Neuronal stem cell (in vitro differentiated cells): ENCODE measurements around the gene MIOX.

Source experiments
- DNase-seq: peaks from one replicate; pipeline ENCODE4 v3.0.0-alpha.2; 2013; ENCODE audit warnings: low spot score
- H2AFZ ChIP-seq: one replicate; pipeline ENCODE4 v1.6.1; 2013; ENCODE audit warnings: mild to moderate bottlenecking, low read length, inconsistent platforms
- H2AK5ac ChIP-seq: 2 replicates; pipeline ENCODE4 v1.6.1; 2013; ENCODE audit warnings: low read depth, mild to moderate bottlenecking, inconsistent platforms, low read length, moderate library complexity, mixed read lengths
- H2BK120ac ChIP-seq: 2 replicates; pipeline ENCODE4 v1.6.1; 2013; ENCODE audit warnings: low read depth, mild to moderate bottlenecking, inconsistent platforms, low read length, moderate library complexity, mixed read lengths
- H2BK12ac ChIP-seq: one replicate; pipeline ENCODE4 v1.6.1; 2013; ENCODE audit warnings: low read length, inconsistent platforms
- H2BK15ac ChIP-seq: 2 replicates; pipeline ENCODE4 v1.6.1; 2013; ENCODE audit warnings: mild to moderate bottlenecking, low read length, inconsistent platforms, mixed read lengths
- H2BK5ac ChIP-seq: one replicate; pipeline ENCODE4 v1.6.1; 2013; ENCODE audit warnings: inconsistent platforms, mild to moderate bottlenecking, low read length, moderate library complexity
- H3K14ac ChIP-seq: one replicate; pipeline ENCODE4 v1.6.1; 2013; ENCODE audit warnings: low read length, inconsistent platforms
- H3K18ac ChIP-seq: 2 replicates; pipeline ENCODE4 v1.6.1; 2013; ENCODE audit warnings: low read length, inconsistent platforms
- H3K23ac ChIP-seq: 2 replicates; pipeline ENCODE4 v1.6.1; 2013; ENCODE audit warnings: low read depth, mild to moderate bottlenecking, mixed read lengths, low read length, inconsistent platforms; ENCODE audit not compliant: poor library complexity
- H3K27ac ChIP-seq: replicated peaks from 3 replicates; pipeline ENCODE4 v1.5.1; 2013; ENCODE audit warnings: low read length, inconsistent platforms
- H3K27me3 ChIP-seq, 3 experiments: 2 replicates each; pipeline ENCODE4 v1.6.1; 2013; ENCODE audit warnings: low read length in 3 of 3, mild to moderate bottlenecking in 2 of 3, inconsistent platforms in 1 of 3, low read depth in 1 of 3, mixed read lengths in 1 of 3, moderate library complexity in 1 of 3; ENCODE audit not compliant: control insufficient read depth in 3 of 3, insufficient read depth in 3 of 3
- H3K36me3 ChIP-seq, 2 donors: replicated peaks in 1 of 2; 2 replicates each; pipeline ENCODE4 v1.6.1; 2013; ENCODE audit warnings: low read length in 2 of 2; ENCODE audit not compliant: control insufficient read depth in 2 of 2, insufficient read depth in 2 of 2
- H3K4ac ChIP-seq: 2 replicates; pipeline ENCODE4 v1.6.1; 2013; ENCODE audit warnings: inconsistent platforms, mild to moderate bottlenecking, low read length, moderate library complexity
- H3K4me1 ChIP-seq, 2 donors: 1 replicate in 1 of 2; 2 replicates in 1 of 2; pipeline ENCODE4 v1.6.1; 2013; ENCODE audit warnings: low read length in 2 of 2, low read depth in 1 of 2; ENCODE audit not compliant: control insufficient read depth in 2 of 2, insufficient read depth in 1 of 2
- H3K4me2 ChIP-seq: one replicate; pipeline ENCODE4 v1.6.1; 2013; ENCODE audit warnings: mild to moderate bottlenecking, low read length, inconsistent platforms; ENCODE audit not compliant: insufficient read depth, poor library complexity, severe bottlenecking
- H3K4me3 ChIP-seq, 2 donors: 2 replicates each; pipeline ENCODE4 v1.5.1; 2013; ENCODE audit warnings: low read length in 2 of 2, mild to moderate bottlenecking in 2 of 2, inconsistent platforms in 1 of 2, moderate library complexity in 1 of 2
- H3K79me1 ChIP-seq: one replicate; pipeline ENCODE4 v1.6.1; 2013; ENCODE audit warnings: low read depth, mild to moderate bottlenecking, inconsistent platforms, low read length, moderate library complexity
- H3K9ac ChIP-seq: one replicate; pipeline ENCODE4 v1.6.1; 2013; ENCODE audit warnings: mild to moderate bottlenecking, low read depth, low read length, inconsistent platforms; ENCODE audit not compliant: poor library complexity
- H3K9me3 ChIP-seq, 2 donors: replicated peaks in 1 of 2; 2 replicates each; pipeline versions ENCODE3 to v1.6.1; 2013; ENCODE audit warnings: low read length in 2 of 2, mild to moderate bottlenecking in 2 of 2, inconsistent platforms in 1 of 2, low read depth in 1 of 2, mixed read lengths in 1 of 2, moderate library complexity in 1 of 2; ENCODE audit not compliant: control insufficient read depth in 2 of 2, insufficient read depth in 1 of 2
- H4K8ac ChIP-seq: one replicate; pipeline ENCODE4 v1.6.1; 2013; ENCODE audit warnings: low read depth, mild to moderate bottlenecking, inconsistent platforms, low read length, moderate library complexity
- H4K91ac ChIP-seq: one replicate; pipeline ENCODE4 v1.6.1; 2013; ENCODE audit warnings: low read length, low read depth, mild to moderate bottlenecking, inconsistent platforms; ENCODE audit not compliant: poor library complexity
- WGBS, 2 donors: extraction: QIAGEN DNeasy Blood & Tissue Kit; methylation state at CpG; one replicate each; pipeline ENCODE4 v1.1.7; 2013; ENCODE audit warnings: missing lambda C conversion rate in 2 of 2, mixed read lengths in 1 of 2; ENCODE audit not compliant: insufficient read length in 2 of 2, insufficient replicate concordance in 1 of 2; ENCODE audit errors: extremely low coverage in 2 of 2; 5-methylcytosine and 5-hydroxymethylcytosine counted together

Gene MIOX

DNA sequence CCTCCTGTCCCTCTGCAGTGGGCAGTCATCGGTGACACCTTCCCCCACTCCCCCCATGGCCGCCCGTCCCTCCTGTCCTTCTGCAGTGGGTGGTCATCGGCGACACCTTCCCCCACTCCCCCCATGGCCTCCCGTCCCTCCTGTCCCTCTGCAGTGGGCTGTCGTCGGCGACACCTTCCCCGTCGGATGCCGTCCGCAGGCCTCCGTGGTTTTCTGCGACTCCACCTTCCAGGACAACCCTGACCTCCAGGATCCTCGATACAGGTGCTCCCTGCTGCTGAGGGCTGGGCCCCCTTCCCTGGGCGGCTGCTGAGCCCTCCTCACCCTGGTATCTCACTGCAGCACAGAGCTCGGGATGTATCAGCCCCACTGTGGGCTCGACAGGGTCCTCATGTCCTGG, 2.2 kb downstream of the MIOX start:
- Histone ChIP-seq H4K8ac (no peak overlapping the region), H3K27me3 (peaks cover 0 to 36% (median 0%) of the 10 kb centered on the region in 3 experiments), H2BK15ac (no peak overlapping the region), H2BK5ac (no peak overlapping the region), H3K79me1 (no peaks in the 10 kb centered on the region), H2BK12ac (no peak overlapping the region), H3K9me3 (no peaks in the 10 kb centered on the region), H3K9ac (peak overlapping the region; percentile 21), H3K4me3 (no peak overlapping the region), H3K4me2 (no peak overlapping the region), H3K4me1 (no peaks in the 10 kb centered on the region), H2AK5ac (peak overlapping the region; percentile 94), H2BK120ac (no peak overlapping the region), H3K18ac (no peak overlapping the region), H3K36me3 (no peaks in the 10 kb centered on the region), H3K4ac (no peak overlapping the region), H3K14ac (peak overlapping the region; percentile 8), H3K27ac (no peak overlapping the region), H4K91ac (no peak overlapping the region), H3K23ac (peak overlapping the region; percentile 65), H2AFZ (no peak overlapping the region)
- WGBS, 2 donors, result no CpG with 5 or more reads among the region's 19 CpGs
- no peak for DNase-seq

DNA sequence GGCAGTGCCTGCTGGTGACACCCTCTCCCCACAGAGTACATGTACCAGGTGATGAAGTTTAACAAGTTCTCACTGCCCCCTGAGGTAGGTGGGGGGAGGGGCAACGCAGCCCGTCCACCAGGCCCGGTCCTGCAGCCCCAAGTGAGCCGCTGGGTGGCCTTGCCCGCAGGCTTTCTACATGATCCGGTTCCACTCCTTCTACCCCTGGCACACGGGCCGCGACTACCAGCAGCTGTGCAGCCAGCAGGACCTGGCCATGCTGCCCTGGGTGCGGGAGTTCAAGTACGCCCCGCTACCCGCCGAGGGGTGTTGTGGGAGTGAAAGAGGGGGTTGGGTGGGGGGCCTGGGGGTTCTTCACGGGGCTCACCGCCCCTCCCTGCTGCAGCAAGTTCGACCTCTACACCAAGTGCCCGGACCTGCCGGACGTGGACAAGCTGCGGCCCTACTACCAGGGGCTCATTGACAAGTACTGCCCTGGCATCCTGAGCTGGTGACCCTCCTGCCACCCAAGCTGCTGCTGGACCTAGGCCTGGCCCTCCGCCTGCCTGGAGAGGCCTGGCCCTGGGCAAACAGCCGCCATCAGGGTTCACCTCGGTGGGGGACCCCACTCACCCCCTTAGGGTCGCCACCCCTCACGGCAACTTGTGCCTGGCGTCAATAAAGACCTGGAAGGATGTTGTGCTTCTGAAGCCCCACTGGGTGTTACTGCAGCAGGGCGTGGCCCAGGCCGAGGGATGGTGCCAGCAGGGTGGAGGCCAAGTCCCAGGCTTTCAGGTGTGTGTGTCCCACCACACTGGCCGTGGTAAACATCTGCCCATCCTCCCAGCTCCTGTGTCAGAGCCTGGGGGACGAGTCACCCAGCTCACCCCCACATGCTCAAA, 2.9 kb downstream of the MIOX start:
- Histone ChIP-seq H3K23ac (no peak overlapping the region), H2BK12ac (no peak overlapping the region), H3K18ac (peak overlapping the region; percentile 76), H2BK120ac (no peak overlapping the region), H2BK15ac (peak overlapping the region; percentile 75), H3K4me2 (no peak overlapping the region), H2AK5ac (peak overlapping the region; percentile 94), H4K91ac (no peak overlapping the region), H2BK5ac (no peak overlapping the region), H3K14ac (peak overlapping the region; percentile 56), H3K4me3 (no peak overlapping the region), H3K27me3 (peaks cover 0 to 30% (median 0%) of the 10 kb centered on the region in 3 experiments), H4K8ac (no peak overlapping the region), H3K9ac (peak overlapping the region; percentile 44), H3K27ac (no peak overlapping the region), H2AFZ (no peak overlapping the region), H3K4ac (peak overlapping the region; percentile 23), H3K36me3 (no peaks in the 10 kb centered on the region), H3K4me1 (no peaks in the 10 kb centered on the region), H3K79me1 (no peaks in the 10 kb centered on the region), H3K9me3 (no peaks in the 10 kb centered on the region)
- no CpG with 5 or more reads among the region's 31 CpGs for WGBS, 2 donors
- DNase-seq, result no peak

DNA sequence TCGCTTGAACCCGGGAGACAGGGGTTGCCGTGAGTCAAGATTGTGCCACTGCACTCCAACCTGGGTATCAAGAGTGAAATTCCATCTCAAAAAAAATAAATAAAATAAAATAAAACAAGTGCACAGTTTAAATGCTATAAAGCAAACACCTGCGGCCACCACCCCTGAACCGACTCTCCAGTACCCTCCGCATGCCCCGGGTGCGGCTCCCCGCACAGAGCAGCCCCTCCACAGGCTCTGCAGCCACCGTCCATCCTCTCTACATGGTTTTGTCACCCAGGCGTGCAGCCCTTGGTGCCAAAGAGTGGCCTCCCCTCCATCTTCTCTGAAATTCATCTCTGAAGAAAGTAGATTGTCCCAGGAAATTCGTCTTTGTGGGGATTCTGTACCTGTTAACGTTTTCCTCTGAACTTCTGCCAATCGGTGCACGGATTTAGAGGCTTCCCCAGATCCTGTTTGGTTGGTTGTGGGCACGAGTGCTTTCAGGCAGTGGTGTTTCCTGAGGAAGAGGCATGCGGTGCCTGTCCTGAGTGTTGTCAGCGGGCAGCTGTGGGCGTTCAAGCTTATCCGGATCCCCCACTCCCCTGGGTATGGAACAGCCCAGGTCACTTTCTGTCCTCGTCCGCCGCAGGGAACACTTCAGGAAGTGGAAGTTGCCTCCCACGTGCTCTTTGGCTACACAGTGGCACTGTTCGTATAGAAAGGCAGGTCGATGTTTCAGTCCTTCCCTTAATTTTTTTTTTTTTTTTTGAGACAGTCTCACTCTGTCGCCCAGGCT, 4.1 kb downstream of the MIOX start:
- Histone ChIP-seq H3K14ac (no peak overlapping the region), H2BK12ac (no peak overlapping the region), H3K4me2 (no peak overlapping the region), H3K4me1 (no peaks in the 10 kb centered on the region), H2AK5ac (peak overlapping the region; percentile 43), H4K91ac (no peak overlapping the region), H4K8ac (no peak overlapping the region), H3K4ac (no peak overlapping the region), H2AFZ (peak overlapping the region; percentile 49), H2BK15ac (no peak overlapping the region), H3K79me1 (no peaks in the 10 kb centered on the region), H3K36me3 (no peaks in the 10 kb centered on the region), H3K9ac (no peak overlapping the region), H2BK5ac (no peak overlapping the region), H3K23ac (no peak overlapping the region), H3K27me3 (peaks cover 0 to 25% (median 0%) of the 10 kb centered on the region in 3 experiments), H3K27ac (no peak overlapping the region), H3K4me3 (no peak overlapping the region), H2BK120ac (no peak overlapping the region), H3K18ac (no peak overlapping the region), H3K9me3 (no peaks in the 10 kb centered on the region)
- WGBS, 2 donors, result no CpG with 5 or more reads among the region's 27 CpGs
- no peak for DNase-seq

DNA sequence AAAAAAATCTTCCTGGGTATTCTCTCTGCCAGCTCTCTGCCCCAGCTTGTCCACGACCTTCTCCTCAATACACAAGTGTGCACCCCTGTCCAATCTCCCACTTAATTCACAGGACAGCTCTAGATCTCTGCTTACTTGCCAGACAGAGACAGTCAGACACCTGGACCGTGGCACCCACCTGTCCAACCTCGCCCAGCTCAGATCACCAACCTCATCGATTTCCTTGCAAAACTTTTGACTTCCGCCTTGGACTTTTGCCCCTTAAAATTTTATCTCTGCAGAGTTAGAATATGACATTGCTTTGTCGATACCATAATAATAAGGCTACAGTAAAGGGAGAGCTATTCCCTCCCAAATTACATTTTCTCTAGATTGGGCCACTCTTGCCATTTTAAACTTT, 10.4 kb downstream of the MIOX start:
- Histone ChIP-seq H2BK12ac (no peak overlapping the region), H3K4me3 (no peak overlapping the region), H2BK5ac (no peak overlapping the region), H3K9me3 (no peaks in the 10 kb centered on the region), H4K8ac (no peak overlapping the region), H3K79me1 (no peaks in the 10 kb centered on the region), H3K14ac (no peak overlapping the region), H3K4ac (no peak overlapping the region), H2AFZ (no peak overlapping the region), H3K27ac (no peak overlapping the region), H3K23ac (no peak overlapping the region), H2BK15ac (no peak overlapping the region), H3K4me2 (no peak overlapping the region), H3K9ac (no peak overlapping the region), H3K4me1 (no peaks in the 10 kb centered on the region), H3K18ac (no peak overlapping the region), H2AK5ac (no peak overlapping the region), H2BK120ac (no peak overlapping the region), H4K91ac (no peak overlapping the region), H3K36me3 (peaks cover 0 to 1% of the 10 kb centered on the region in 2 donors), H3K27me3 (no peaks in the 10 kb centered on the region)
- WGBS, 2 donors, result no CpG with 5 or more reads among the region's 6 CpGs
- no peak for DNase-seq
